ENCODE data around the gene RAB31. TPM values are rescaled to one million over a fixed set of nuclear protein-coding genes. Genes with fewer than 3 reads are reported as not detected.

RAB31 gene
- total RNA-seq, 1 donor from 2014 or later: 31.2 TPM

DNA sequence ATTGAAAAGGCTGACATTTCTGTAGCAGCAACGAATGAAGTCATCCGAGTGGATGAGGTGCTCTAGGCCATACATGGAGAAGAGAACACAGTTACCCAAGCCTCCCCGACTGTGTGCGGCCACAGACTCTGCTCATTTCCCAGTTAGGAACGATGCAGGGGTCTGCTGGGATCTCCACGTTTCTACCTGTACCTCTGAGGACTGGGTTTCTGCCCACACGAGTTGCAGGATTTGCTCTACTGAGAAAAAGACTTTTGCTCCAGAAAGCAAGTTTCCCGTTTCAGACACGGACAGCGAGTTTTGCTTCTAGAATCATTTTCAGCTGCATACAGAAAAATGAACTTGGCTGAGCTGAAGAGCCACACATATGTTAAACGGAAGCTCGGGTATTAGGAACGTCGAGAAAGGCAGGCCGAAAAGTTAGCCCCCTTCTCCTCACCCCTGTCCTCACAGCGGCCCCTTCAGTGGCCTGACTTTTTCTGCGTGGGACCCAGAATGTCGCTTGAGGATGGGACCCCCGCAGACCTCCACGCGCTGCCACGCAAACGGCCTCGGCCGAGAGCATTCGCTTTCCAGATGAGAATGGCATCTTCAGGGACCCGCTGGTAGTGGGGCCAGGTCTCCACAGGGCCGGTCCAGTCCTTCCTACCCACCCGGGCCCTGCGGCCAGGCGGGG, 582 bp upstream of the RAB31 start:
- DNase-seq (ENCODE audit: low read depth): no peak
- TF ChIP-seq, protein P1, sequence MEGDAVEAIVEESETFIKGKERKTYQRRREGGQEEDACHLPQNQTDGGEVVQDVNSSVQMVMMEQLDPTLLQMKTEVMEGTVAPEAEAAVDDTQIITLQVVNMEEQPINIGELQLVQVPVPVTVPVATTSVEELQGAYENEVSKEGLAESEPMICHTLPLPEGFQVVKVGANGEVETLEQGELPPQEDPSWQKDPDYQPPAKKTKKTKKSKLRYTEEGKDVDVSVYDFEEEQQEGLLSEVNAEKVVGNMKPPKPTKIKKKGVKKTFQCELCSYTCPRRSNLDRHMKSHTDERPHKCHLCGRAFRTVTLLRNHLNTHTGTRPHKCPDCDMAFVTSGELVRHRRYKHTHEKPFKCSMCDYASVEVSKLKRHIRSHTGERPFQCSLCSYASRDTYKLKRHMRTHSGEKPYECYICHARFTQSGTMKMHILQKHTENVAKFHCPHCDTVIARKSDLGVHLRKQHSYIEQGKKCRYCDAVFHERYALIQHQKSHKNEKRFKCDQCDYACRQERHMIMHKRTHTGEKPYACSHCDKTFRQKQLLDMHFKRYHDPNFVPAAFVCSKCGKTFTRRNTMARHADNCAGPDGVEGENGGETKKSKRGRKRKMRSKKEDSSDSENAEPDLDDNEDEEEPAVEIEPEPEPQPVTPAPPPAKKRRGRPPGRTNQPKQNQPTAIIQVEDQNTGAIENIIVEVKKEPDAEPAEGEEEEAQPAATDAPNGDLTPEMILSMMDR (conservative IDR thresholded peaks at IDR 0.05; ENCODE audit: low read depth, low read length): no peak
- H3K4me3 ChIP-seq (ENCODE audit: low read depth, low read length): peak overlapping the region; percentile 92

DNA sequence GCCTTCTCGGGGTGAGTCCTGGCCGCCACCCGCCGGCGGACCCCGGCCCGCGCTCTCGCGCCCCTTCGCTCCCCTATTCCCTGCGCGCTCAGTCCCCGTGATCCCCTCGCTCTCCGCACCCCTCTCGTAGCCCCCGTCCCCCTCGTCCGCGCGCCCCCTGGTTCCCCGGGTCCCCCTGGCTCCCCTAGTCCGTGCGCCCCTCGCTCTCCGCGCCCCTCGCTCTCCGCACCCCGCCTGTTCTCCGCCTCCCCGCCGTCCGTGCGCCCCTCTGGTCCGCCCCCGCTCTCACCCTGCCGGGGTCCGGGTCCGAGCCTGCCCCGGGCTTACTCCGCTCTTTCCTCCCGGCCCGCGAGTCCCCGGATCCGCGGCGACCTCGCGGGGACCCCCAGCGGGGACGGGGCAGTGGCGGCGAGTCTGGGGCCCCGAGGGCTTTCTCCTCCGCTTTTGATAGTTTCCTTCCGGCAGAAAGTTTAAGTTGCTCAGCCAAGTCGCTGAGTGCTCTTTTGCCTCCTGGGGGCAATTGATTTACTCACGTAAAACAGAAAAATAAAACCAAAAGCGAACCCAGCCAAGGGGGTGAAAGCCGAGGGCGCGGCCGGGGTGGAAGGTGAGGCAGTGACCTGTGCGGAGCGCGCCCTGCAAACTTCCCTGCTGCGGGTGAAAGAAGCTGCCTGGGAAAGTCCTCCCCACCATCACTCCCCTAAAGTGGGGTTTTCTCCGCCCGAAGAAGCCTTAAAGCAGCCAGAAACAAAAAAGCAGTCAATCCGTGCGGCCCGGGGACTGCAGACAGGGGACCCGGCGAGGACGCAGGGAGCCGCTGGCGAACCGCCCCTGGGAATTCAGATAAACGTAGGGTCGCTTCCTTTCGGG, 568 bp downstream of the RAB31 start:
- H3K4me3 ChIP-seq (ENCODE audit: low read depth, low read length): peak overlapping the region; percentile 92
- TF ChIP-seq, protein P1 (conservative IDR thresholded peaks at IDR 0.05; ENCODE audit: low read depth, low read length): no peak
- no peak for DNase-seq (ENCODE audit: low read depth)

DNA sequence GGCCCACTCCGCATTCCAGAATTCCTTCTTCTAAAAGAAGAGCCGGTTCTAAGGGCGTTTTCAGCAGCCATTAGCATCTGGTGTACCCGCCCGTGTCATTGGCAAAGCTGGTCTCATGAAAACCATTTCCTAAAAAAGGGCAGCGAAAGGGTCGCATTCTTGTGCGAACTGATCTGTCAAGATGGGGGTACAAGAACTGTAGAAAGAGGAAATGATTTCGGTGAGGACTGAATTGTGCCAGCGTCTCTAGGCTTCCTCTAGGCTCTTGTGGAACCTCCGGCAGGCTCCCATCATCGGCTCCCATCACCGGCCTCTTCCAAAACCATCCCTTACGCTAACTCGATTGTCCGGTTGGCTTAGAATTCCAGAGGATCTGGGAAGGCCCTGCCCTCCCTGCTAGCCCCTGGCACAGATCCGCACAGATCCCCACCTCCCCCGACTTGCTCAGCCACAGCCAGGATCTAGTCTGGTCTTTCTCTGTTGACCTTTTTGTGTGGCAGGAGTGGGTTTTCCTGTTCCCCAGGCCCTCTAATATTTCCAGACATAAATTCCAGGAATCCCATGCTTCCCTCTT, 1.3 kb downstream of the RAB31 start:
- H3K4me3 ChIP-seq (ENCODE audit: low read depth, low read length): peak overlapping the region; percentile 92
- TF ChIP-seq, protein P1 (conservative IDR thresholded peaks at IDR 0.05; ENCODE audit: low read depth, low read length): no peak
- no peak for DNase-seq (ENCODE audit: low read depth)

DNA sequence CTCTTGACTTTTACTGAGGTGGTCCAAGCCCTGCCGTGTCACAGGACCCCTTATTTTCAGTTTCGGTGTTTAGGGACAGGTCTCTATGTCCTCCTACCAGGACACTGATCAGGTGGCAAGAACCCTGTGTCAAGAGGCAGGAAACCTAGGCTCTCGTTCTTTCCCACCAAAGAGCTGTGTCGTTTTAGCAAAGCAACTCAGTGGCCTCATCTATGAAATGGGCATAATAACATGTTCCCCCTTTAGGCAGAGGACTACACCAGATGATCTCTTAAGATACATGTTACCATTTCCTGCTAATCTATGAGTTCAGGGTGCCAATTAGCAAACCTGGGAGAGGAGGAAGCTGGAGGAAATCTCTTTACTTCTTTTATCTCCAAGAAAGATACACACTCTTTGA, 1.9 kb downstream of the RAB31 start:
- no peak for DNase-seq (ENCODE audit: low read depth)
- H3K4me3 ChIP-seq (ENCODE audit: low read depth, low read length): no peak overlapping the region
- TF ChIP-seq, protein P1 (conservative IDR thresholded peaks at IDR 0.05; ENCODE audit: low read depth, low read length): no peak

DNA sequence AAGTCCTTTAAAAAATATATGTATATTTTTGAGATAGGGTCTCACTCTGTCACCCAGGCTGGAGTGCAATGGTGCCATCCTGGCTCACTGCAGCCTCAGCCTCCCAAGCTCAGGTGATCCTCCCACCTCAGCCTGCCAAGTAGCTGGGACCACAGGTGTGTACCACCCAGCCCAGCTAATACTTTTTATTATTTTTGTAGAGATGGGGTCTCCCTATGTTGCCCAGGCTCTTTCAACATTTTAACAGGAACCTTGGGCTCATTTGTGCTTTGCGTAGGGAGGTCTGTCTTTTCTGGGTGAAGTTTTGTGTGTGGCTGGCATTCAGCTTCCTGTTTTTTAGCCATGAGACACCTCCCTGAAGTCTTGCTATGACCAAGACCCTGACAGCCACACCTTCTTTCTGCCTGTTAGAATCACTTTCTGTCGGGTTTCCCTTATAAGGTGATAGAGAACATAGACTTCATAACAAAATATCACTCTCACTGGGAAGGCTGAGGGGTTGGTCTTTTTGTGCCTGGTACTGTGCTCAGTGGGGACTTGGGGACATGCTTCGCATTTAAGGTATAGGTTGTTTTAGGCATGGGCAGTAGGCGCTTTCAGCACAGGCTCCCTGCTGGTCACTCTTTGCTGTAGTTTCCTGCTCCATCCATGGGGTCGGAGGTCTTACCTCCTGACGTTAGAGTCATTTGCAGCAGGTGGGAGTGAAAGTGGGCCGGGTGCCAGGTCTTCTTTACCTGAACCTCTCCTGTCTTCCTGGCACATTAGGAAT, 3.4 kb downstream of the RAB31 start:
- TF ChIP-seq, protein P1 (conservative IDR thresholded peaks at IDR 0.05; ENCODE audit: low read depth, low read length): no peak
- no peak for DNase-seq (ENCODE audit: low read depth)

DNA sequence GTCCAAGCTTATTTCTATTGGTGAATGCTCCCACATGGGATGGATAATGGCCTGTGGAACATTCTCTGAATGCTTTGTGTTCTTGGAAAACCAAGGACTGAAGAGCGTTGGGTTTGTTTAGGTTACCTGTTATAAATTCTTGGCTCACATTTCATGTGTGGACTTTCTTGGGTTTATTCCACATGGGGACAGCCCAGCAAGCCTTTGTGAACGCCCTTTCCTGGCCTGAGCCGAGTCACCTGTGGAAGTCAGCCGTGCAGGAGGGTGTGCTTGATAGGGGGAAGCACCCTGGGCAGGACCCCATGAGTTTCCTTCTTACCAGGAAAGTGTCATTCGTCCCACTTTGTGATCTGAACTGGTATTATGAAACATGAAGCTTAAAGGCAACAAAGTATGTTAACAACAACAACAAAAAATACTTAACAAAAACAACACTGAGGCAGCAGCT, 4.1 kb downstream of the RAB31 start:
- DNase-seq (ENCODE audit: low read depth): no peak
- TF ChIP-seq, protein P1 (conservative IDR thresholded peaks at IDR 0.05; ENCODE audit: low read depth, low read length): no peak

More for the DNA sequence above, 3.4 kb downstream of the RAB31 start:
- H3K4me3 ChIP-seq (ENCODE audit: low read depth, low read length): no peak overlapping the region

More for the DNA sequence above, 4.1 kb downstream of the RAB31 start:
- no peak overlapping the region for H3K4me3 ChIP-seq (ENCODE audit: low read depth, low read length)

Data from epithelial cell of proximal tubule (primary cell).